ENCODE data around the gene ME1. TPM values are rescaled to one million over a fixed set of nuclear protein-coding genes. Genes with fewer than 3 reads are reported as not detected.
A peak's percentile ranks its signal among the peaks of the same experiment; 100 is the strongest.
"Not testable (repeated sequence)": the region's sequence is repeated elsewhere in the genome, so short reads cannot be mapped to it uniquely, and the experiment has no call there.

Gene ME1
- total RNA-seq, 1 donor from 2014 or later = 7.8 TPM

DNA sequence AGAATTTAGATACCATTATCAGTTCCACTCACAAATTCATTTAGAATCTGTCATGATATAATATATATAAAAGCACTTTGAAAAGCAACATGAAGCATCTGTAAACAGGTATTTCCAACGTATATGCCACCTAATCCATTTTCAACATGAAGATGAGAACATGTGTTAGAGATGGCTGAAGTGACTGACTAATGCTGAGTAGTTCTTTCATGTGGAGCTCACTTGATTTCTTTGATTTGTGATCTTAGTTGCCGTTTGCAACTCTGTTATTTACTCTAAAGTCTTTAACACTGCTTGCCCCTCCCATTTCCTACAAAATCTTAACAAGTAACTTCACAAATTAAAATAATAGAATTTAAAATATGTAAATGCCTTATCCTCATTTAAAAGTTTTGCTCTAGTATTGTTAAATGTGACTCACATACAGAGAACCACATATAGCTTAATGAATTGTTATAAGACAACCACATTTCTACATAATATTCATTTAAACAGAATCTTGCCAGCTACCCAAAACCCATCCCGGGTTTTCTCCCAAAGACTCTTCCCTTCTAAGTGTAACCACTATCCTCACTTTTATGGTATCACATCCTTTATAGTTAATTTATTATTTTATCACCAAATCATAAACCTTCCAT is 78.3 kb downstream of the ME1 start:
- no peak for DNase-seq

DNA sequence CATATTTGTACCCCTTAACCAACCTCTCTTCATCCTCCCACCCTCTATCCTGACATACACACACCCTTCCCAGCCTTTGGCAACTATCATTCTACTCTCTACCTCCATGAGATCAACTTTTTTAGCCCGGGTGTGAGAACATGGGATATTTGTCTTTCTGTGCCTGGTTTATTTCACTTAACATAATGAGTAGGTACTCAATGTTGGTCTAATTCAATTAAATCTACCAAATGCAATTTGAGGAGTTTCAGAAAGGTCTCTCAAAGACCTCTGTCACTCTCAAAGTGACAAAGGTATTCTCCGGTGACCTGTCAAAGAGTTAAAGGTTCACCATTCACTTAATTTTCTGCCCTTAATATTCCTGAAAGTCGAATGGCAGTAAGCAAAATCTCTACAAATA is 87.7 kb downstream of the ME1 start:
- DNase-seq = no peak

DNA sequence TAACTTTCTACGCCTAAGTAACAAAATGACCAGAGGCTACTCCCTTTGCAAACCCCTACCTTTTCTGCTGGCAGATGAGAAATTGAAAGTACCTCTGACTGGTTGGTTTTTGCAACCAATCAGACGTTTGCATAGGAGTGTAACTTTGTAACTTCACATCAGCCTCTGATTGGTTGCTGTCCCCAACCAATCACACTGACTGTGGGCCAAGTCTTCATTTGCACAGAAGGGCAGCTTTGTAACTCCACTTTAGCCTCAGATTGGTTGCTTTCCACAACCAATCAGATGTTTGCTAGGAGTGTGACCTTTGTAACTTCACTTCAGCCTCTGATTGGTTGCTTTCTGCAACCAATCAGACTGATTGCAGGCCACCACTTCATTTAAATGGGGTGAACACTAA is 89.1 kb downstream of the ME1 start:
- no peak for DNase-seq

DNA sequence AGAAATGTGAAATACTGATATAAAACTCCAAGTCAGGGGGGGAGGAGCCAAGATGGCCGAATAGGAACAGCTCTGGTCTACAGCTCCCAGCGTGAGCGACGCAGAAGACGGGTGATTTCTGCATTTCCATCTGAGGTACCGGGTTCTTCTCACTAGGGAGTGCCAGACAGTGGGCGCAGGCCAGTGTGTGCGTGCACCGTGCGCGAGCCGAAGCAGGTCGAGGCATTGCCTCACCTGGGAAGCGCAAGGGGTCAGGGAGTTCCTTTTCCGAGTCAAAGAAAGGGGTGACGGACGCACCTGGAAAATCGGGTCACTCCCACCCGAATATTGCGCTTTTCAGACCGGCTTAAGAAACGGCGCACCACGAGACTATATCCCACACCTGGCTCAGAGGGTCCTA is 96.9 kb downstream of the ME1 start:
- DNase-seq = not testable (repeated sequence)

DNA sequence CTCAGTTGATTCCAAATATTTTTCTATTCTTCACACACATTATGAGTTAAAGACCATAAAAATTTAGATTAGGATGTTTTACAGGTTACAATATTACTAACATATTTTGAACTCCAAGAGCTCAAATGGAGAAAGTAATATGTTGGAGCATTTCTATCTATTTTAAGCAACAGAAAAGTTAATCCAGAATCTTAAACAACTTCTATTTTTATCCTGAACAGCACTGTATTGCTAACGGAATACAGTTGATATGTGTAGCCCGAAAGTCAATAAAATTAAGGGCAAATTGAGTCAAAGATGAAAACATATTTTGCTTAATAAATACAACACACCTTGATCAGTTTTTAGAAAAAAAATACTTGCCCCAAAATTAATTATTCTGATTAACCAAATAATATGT is 97.4 kb downstream of the ME1 start:
- no peak for DNase-seq

DNA sequence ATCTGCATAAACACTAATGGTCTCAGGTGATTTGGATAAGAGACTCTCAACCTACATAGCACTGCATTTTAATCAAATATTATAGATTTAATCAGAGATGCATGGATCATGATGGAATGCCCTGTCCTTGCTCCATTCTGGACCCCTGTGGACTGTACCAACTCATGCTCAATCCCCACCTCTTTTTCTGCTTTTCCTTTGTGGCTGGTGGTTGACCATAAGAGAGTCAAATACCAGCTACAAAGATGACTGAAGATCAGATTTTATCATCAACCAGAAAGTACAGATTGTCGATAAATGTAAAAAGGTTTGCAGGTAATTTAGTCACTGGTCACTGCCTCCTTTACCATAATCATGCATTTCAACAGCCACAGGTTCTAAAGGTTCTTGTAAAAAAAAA is 116.2 kb downstream of the ME1 start:
- no peak for DNase-seq

DNA sequence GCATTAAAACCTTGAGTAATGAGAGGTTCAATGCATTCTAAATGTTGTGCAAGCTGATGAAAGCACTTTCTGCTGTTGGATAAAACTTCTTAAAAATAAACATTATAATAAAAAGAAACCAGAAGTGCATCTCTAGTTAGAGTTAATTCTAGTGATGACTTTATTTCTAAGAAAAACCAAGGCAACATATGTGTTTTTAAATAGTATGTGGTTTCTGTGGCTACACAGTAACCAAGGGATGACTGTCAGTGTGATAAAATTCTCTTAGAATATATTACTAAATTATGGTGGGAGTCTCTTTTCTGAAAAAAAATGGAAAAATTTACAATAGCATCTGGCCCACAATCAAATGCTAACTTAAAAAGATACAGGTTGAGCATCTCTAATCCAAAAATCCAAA is 117.0 kb downstream of the ME1 start:
- no peak for DNase-seq

DNA sequence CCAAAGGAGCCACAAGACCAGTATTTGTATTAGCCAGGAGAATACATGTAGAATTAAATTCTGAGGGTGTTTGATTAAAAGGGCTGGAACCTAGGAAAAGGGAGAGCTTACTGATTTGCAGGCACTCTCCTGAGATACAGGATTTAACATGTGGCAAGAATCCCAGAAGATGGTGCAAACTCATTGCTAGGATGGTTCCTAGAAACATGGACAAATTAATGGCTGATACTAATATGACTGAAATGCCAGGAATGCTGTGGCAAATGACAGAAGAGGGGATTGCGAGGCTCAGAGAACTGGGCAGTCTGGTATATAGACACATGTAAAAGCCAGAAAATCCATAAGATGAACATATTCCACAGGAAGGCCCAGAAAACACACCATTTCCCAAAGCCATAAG is 119.6 kb downstream of the ME1 start:
- DNase-seq = no peak

DNA sequence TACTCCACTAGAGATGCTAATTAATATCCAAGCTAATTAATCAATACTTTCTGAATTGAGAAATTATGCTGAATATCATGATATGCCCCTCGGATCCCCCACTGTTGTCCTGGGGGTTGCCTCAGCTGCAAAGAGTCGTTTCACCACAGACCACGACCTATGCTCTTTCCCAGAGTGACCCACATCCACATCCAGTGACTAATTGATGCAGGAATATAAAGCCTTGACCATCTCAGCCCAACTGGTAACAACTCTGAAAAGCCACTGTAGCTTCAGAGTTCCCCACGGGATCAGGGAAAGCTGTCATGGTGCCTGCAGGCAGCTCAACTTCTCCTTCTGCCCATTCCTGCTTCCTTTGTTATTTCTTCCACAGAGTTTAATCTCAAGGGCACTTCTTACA is 120.8 kb downstream of the ME1 start:
- no peak for DNase-seq

DNA sequence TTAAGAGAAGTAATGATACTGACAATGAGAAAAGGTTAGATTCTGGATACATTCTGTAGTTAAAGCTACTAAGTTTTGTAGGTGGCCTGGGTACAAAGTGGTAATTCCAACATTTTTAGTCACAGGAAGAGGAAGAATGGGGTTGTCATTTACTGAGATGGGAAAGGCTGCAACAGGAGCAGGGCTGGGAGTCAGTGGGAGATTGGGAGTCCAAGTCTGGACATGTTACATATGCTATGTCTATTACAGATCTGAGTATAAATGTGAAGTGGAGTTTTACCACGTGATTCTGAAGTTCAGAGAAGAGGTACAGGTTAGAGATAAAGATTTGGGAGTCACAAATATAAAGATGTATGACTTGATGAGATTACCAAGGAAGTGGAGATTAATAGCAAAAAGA is 121.5 kb downstream of the ME1 start:
- peak; percentile 12 for DNase-seq

DNA sequence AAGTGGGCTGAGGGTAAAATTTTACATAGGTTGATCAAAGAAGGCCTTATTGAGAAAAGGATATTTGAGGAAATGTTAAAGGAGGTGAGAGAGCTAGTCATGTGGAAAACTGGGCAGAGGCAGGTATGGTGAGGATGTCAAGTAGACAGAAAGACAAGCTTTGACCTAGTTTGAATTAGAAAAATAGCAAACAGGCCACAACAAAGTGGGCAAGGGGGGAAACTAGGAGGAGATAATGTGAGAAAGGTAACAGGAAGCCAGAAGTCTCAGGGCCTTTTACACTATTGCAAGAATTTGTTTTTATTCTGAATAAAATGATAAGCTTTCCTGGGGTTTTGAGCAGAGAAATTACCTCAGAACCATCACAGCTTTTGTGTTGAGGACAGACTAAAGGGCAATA is 122.0 kb downstream of the ME1 start:
- no peak for DNase-seq

DNA sequence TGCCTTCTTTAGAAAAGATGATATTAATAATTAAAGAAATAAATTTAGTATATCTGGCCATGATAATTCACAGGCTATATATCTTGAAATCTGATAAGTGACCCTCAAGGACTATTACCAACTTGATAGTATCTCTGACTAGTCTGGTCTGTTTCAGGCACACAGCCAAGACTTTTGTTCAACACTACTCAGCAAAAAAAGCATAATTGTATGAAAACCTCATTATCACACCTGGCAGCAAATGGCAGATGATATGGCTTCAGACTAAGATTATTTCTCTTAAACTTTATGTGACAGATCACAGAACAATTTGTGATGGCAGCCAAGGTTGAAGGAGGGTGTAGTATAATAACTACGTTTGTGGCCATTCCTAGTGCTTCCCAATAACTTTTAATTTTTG is 123.0 kb downstream of the ME1 start:
- no peak for DNase-seq

DNA sequence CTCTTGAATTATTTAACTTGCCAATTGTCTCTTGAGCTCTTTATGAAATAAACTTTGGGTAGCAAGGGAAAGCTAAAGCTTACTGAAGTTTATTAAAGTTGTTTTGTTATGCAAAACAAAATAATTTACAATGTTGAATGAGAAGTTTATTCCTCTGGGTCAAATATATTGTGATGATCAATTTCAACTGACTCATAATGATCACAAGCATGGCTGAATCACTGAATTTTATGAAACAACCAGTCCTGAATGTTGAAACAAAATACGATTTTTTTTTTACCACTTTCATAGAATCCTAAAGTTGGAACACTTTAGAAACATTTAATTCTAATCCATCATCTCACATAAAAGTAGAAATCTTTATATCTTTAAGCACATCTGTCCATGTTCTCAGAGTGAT is 127.4 kb downstream of the ME1 start:
- no peak for DNase-seq

DNA sequence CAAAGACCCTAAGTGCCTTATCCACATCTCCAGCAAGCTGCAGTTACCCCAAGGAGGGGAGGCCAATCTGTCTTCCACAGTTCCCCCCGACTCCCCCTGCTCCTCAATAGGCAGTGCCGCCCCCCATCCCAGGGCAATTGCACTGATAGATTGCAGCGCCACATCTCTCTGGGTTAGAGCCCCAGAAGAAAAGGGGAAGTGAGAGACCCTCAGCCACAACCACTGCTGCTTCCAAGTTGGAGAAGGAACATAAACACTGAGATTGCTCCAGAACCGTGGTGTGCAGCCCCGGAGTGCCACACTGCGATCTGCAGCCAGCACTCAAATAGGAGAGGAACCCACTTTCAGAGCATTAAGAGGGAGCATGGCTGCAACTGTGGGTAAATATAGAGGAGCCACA is 136.2 kb downstream of the ME1 start:
- DNase-seq = no peak

DNA sequence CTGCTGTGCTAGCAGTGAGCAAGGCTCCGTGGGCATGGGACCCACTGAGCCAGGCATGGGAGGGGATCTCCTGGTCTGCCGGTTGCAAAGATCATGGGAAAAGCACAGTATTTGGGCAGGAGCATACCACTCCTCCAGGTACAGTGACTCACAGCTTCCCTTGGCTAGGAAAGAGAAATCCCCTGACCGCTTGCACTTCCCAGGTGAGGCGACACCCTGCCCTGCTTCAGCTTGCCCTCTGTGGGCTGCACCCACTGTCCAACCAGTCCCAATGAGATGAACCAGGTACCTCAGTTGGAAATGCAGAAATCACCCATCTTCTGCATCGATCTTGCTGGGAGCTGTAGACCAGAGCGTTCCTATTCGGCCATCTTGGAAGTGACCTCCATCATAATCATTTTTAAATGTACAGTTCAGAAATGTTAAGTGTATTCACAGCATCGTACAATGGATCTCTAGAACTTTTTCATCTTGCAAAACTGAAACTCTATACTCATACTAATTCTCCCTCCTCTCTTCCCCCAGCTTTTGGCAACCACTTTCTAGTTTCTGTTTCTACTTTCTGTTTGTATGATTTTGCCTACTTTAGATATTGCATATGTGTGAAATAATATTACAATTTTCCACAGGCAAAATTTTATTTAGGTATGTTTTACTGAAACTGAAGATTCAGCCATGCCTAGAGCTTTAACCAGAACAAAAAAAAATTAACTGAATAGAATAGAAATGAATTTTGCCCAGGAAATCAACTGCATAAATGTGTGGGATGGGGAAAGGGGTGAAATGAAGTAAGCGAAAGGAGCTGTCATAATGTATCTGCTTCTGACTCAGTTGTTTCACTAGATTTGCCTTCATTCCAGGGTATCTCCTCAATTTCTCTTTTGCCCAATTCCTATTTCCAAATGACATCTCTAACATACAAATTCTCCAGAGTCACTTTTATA is 137.7 kb downstream of the ME1 start:
- DNase-seq = no peak

DNA sequence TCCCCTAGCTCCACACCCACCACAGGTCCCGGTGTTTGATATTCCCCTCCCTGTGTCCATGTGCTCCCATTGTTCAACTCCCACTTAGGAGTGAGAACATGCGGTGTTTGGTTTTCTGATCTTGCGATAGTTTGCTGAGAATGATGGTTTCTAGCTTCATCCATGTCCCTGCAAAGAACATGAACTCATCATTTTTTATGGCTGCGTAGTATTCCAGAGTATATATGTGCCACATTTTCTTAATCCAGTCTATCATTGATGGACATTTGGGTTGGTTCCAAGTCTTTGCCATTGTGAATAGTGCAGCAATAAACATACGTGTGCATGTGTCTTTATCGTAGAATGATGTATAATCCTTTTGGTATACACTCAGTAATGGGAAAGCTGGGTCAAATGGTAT is 143.6 kb downstream of the ME1 start:
- DNase-seq = not testable (repeated sequence)

DNA sequence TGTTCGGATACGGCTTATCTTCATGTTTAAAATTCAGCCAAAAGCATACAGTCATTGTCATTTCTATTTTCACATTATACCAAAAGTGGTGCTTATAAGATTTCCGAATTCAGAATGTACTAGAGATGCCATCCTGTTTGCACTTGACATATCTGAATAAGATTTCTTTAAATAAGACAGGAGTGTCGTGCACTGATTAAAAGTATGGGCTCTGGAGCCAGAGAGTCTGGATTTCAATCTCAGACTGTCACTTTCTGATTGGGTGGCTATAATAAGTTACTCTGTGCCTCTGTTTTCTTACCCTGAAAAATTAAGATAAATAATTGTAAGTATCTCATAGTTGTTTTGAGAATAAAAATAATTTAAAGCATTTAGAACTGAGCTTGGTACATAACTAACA is 144.9 kb downstream of the ME1 start:
- no peak for DNase-seq

DNA sequence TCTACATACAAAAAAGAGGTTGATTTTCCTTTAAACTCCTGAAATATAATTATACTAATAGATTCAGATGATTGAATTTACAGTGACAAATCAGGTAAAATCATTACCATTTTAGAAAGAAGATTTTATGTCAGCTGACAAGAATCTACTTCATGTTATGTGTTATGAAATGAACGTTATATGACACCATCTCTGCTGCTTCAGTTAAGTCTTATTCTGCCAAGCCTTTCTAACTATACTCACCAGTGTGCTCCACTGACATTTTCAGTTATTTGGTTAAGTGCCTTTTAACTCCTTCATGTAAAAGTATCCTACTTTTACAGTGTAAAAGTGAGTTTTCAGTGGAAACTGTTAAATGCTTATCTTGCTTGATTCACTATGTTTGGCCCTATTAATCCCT is 157.3 kb downstream of the ME1 start:
- DNase-seq = no peak

DNA sequence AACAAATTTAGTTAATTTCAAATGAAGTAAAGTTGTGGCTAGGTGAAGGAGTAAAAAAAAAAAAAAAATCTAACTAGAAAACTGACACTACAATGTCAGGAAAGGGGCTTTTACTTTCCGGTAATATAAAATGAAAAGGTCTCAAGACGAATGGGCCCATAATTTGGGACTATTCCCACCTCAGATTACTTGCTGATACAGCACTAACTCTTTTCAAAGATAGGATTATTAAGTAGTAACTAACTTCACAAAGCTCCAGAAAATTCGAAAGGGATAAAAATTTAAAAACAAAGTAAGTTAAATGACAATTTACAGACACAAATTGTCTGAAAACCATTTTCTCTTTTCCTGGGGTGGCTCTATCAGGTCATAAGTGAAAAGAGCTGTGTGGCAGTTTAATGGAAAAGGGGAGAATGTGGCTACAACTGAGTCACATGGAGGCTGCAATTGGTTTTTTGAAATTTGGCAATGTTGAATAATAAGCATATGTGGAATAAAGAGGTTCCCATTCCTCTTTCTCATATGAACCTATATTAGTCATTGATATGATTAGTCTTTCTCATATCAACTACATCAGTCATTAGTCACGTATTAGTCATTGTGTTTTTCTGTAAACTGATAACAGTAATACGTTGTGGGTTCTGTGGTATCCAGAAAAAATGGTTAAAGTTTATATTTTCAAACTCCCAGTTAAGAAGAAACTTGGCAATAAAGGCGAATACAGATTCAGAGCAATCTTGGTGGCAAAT is 159.7 kb downstream of the ME1 start:
- peak; percentile 61 for DNase-seq

DNA sequence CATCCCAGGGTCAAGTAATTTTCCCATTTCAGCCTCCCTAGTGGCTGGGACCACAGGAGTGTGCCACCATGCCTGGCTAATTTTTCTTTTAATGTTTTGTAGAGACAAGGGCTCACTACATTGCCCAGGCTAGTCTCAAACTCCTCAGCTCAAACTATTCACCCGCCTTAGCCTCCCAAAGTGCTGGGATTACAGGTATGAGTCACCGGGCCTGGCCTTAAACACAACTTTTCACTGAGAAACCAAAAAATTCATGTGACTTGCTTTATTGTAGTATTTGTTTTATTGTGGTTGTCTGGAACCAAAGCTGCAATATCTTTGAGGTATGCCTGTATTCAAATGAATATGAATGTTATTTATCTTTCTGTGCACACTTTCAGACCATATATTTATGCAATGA is 165.5 kb downstream of the ME1 start:
- DNase-seq = no peak

DNA sequence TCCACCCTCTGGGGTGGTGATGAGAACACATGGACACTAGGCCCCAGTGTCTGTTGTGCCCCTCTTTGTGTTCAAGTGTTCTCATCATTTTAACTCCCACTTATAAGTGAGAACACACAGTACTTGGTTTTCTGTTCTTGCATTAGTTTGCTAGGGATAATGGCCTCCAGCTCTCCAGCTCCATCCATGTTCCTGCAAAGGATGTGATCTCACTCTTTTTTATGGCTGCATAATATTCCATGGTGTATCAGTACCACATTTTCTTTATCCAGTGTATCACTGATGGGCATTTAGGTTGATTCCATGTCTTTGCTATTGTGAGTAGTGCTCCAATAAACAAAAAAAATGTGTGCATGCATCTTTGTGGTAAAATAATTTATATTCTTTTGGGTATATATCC is 170.3 kb downstream of the ME1 start:
- no peak for DNase-seq

DNA sequence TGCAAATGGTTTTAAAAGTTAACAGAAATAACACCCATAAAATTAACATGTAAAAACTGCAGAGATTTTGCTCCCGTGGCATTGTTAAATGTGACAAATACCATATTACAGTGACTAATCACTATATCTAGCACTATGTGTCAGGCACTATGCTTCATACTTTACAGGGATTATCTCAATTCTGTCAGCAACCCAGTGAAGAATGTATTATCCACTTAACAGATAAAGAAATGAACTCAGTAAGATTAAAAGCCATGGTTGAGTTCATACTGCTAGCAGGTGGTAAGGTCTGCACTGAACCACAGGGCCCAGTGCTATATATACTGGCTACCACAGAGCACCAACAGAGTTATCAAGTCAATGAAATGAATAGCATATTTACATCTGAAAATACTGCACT is 172.3 kb downstream of the ME1 start:
- DNase-seq = no peak

DNA sequence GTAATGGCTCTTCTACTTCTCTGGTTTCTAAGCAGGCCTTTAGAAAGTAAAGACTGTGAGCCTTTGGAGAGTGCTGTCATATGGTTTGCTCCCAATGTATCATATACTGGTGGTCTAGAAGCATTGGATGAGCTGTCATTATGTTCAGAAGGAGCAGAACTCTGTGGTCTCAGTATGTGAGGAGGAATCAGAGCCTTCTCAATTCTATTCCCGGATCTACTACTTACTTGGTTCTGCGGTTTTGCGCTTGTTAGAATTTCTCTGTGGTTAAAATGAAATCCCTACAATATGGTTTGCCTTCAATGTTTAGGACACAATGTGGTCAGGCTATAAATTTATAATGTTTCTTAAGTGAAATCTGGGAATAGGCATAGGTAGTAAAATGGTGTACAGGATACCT is 173.1 kb downstream of the ME1 start:
- DNase-seq = no peak

DNA sequence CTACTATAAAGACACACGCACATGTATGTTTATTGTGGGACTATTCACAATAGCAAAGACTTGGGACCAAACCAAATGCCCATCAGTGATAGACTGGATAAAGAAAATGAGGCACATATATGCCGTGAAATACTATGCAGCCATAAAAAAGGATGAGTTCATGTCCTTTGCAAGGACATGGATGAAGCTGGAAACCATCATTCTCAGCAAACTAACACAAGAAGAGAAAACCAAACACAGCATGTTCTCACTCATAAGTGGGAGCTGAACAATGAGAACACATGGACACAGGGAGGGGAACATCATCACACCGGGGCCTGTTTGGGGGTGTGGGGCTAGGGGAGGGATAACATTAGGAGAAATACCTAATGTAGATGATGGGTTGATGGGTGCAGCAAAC is 174.1 kb downstream of the ME1 start:
- not testable (repeated sequence) for DNase-seq

All from dermis blood vessel endothelial cell (primary cell).